Measurements from ENCODE around the gene PPP1R9B. TPM values are rescaled to one million over a fixed set of nuclear protein-coding genes. Genes with fewer than 3 reads are reported as not detected.

Gene PPP1R9B
- total RNA-seq, 1 experiment from 2014 or later: 112 TPM

DNA sequence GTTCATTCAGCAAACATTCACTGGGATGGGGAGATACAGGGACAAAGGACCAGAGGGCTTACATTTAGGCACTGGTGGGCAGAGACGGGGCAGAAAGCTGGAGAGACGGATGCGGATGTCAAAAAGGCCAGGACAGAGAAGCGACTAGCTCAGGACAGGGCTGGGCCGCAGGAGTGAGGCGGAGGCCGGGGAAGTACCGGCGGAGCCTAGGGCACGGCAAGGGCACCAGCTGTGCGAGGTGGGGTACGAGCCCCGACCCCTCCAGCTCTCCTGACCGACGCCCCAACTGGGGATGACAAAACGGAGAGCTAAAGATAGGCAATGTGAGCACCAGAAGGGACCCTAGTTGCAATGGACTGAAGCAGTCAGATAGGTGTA lies 11.4 kb upstream of the PPP1R9B start (continued):
- TF ChIP-seq POLR2A (IDR thresholded peaks at IDR 0.05; ENCODE audit: borderline replicate concordance, extremely low read depth, insufficient read depth, insufficient read length) (no peak), SIN3A (IDR thresholded peaks at IDR 0.05; ENCODE audit: low read depth) (no peak), EZH2phosphoT487 (IDR thresholded peaks at IDR 0.05; ENCODE audit: borderline replicate concordance) (no peak), EZH2 (IDR thresholded peaks at IDR 0.05) (no peak), JUND (IDR thresholded peaks at IDR 0.05) (no peak), CEBPB (IDR thresholded peaks at IDR 0.05; ENCODE audit: low read depth) (no peak)
- TF ChIP-seq, protein P1, sequence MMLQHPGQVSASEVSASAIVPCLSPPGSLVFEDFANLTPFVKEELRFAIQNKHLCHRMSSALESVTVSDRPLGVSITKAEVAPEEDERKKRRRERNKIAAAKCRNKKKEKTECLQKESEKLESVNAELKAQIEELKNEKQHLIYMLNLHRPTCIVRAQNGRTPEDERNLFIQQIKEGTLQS (IDR thresholded peaks at IDR 0.05): no peak

DNA sequence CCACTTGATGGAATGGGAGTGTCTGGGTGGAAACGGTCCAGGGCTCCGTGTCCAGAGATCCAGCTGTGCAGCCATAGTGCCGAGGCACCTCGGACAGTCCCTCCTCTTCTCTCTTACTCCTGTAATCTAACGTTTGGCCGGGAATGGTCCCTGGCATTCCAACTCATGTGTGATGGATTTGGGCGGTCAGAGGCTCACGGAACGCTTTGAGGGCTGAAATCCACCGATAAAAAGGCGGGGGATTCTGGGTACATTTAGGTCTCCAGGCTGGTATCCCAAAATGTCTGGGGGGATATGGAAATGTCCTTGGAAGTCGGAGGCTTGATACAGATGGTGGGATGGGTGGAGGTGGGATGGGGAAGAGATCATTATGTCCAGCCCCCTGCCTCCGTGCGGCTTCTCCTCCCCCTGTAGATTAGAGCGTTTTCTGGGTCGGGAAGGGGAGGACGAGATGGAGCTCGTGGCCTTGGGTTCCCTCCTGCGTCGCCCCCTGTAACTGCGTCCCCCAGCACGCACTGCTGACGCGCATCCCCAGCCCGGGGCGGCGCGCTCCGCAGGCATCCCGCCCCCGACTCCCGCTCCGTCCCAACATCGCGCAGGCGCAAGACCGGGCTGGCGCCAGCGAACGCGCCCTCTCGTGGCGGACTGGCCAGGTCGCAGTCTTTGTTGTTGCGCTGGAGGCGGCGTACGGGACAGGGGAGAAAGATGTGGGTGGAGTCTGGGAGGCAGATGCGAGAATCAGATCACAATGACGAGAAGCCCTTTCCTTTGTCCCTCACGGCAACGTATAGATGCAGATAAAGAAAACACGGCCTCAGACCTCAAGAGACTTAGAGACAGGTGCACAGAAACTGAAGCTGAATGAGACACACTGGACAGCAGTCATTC lies 10.8 kb upstream of the PPP1R9B start:
- peak overlapping the region; percentile 88 for H3K4me2 ChIP-seq (ENCODE audit: low read length)
- peak overlapping the region; percentile 76 for H2AFZ ChIP-seq (ENCODE audit: low read depth, low read length, poor library complexity, severe bottlenecking)
- no peaks in the 10 kb centered on the region for H3K79me2 ChIP-seq (ENCODE audit: insufficient read depth, low read length)
- no peak overlapping the region; the same call in 1 of the 2 replicates for H3K27ac ChIP-seq (ENCODE audit: low read depth, low read length)
- peaks cover 20 to 34% of the 10 kb centered on the region in 2 experiments for H3K4me1 ChIP-seq (ENCODE audit: control insufficient read depth in 1 of 2, insufficient read depth in 2 of 2, low read length in 2 of 2)
- peak; percentile 86 for DNase-seq (ENCODE audit: low read depth, low spot score)
- RAD21 ChIA-PET (ENCODE audit: low non-redundant PET in 1 of 2, low total read pairs in 2 of 2, uncharacterized antibody in 2 of 2, unreplicated experiment in 2 of 2): interaction anchor here (0.6 to 0.8 kb wide), 2 partner anchors 10 kb away, joined by 4 to 6 read pairs; no protein-coding TSS in a partner anchor
- no peaks in the 10 kb centered on the region for H3K36me3 ChIP-seq (ENCODE audit: control insufficient read depth in 1 of 2, insufficient read depth in 2 of 2, low read length in 2 of 2)
- POLR2A ChIA-PET: interaction anchor here (2.8 kb wide), 1 partner anchor 9 kb away, joined by 22 read pairs; no protein-coding TSS in a partner anchor
- no peaks in the 10 kb centered on the region for H4K20me1 ChIP-seq (ENCODE audit: insufficient read depth)
- CTCF ChIA-PET: interaction anchor here (0.8 to 2.8 kb wide), 13 partner anchors 9 to 174 kb away, joined by 3 to 31 read pairs (median 4); partner anchors contain the start of gene PPP1R9B
- intact Hi-C loops (cut with micrococcal nuclease): loop anchor here (2.0 kb wide), 1 partner anchor 46 kb away; no protein-coding TSS in a partner anchor
- H3K9me2 ChIP-seq (ENCODE audit: insufficient read depth): no peaks in the 10 kb centered on the region
- peak overlapping the region; percentile 45 for H3K9ac ChIP-seq (ENCODE audit: low read length)
- H3K27me3 ChIP-seq (ENCODE audit: insufficient read depth, low read length): no peaks in the 10 kb centered on the region
- TSS peak; percentile 64 for BruUV-seq (replicated peaks)
- no peaks in the 10 kb centered on the region for H3K9me3 ChIP-seq (ENCODE audit: control insufficient read depth in 1 of 2, insufficient read depth in 1 of 2, low read depth in 1 of 2, low read length in 2 of 2)
- H3K4me3 ChIP-seq (replicated peaks in 1 of 2; ENCODE audit: low read depth in 1 of 2, low read length in 2 of 2): peak overlapping the region; percentile 46 to 59
- ATAC-seq: peak; percentile 95
- TF ChIP-seq, protein P2, sequence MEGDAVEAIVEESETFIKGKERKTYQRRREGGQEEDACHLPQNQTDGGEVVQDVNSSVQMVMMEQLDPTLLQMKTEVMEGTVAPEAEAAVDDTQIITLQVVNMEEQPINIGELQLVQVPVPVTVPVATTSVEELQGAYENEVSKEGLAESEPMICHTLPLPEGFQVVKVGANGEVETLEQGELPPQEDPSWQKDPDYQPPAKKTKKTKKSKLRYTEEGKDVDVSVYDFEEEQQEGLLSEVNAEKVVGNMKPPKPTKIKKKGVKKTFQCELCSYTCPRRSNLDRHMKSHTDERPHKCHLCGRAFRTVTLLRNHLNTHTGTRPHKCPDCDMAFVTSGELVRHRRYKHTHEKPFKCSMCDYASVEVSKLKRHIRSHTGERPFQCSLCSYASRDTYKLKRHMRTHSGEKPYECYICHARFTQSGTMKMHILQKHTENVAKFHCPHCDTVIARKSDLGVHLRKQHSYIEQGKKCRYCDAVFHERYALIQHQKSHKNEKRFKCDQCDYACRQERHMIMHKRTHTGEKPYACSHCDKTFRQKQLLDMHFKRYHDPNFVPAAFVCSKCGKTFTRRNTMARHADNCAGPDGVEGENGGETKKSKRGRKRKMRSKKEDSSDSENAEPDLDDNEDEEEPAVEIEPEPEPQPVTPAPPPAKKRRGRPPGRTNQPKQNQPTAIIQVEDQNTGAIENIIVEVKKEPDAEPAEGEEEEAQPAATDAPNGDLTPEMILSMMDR (IDR thresholded peaks at IDR 0.05 in 2 of 3, conservative IDR thresholded peaks at IDR 0.05 in 1 of 3; ENCODE audit: borderline replicate concordance in 1 of 3, insufficient read depth in 1 of 3, low read depth in 2 of 3, low read length in 2 of 3): peak; percentile 97 to 98 (median 97)
- TF ChIP-seq CEBPB (IDR thresholded peaks at IDR 0.05; ENCODE audit: low read depth) (no peak), JUND (IDR thresholded peaks at IDR 0.05) (no peak), EZH2phosphoT487 (IDR thresholded peaks at IDR 0.05; ENCODE audit: borderline replicate concordance) (no peak), FOSL1 (IDR thresholded peaks at IDR 0.05; ENCODE audit: low read depth) (no peak), SIN3A (IDR thresholded peaks at IDR 0.05; ENCODE audit: low read depth) (no peak), MAX (IDR thresholded peaks at IDR 0.05) (peak; percentile 68; the same call in 1 of the 2 replicates), POLR2A (IDR thresholded peaks at IDR 0.05; ENCODE audit: borderline replicate concordance, extremely low read depth, insufficient read depth, insufficient read length) (peak; percentile 81), POLR2AphosphoS5 (IDR thresholded peaks at IDR 0.05; ENCODE audit: low read depth, low read length) (peak; percentile 86), EZH2 (IDR thresholded peaks at IDR 0.05) (no peak), TCF7L2 (IDR thresholded peaks at IDR 0.05; ENCODE audit: borderline replicate concordance, extremely low read depth, insufficient read depth, insufficient read length) (peak; percentile 90), SRF (IDR thresholded peaks at IDR 0.05; ENCODE audit: low read depth) (no peak), RAD21 (IDR thresholded peaks at IDR 0.05; ENCODE audit: low read depth) (peak; percentile 90), SP1 (IDR thresholded peaks at IDR 0.05; ENCODE audit: low read depth) (no peak), EGR1 (IDR thresholded peaks at IDR 0.05; ENCODE audit: low read depth) (peak; percentile 96), ELF1 (IDR thresholded peaks at IDR 0.05; ENCODE audit: borderline replicate concordance, low read depth) (no peak)
- TF ChIP-seq, protein P3, sequence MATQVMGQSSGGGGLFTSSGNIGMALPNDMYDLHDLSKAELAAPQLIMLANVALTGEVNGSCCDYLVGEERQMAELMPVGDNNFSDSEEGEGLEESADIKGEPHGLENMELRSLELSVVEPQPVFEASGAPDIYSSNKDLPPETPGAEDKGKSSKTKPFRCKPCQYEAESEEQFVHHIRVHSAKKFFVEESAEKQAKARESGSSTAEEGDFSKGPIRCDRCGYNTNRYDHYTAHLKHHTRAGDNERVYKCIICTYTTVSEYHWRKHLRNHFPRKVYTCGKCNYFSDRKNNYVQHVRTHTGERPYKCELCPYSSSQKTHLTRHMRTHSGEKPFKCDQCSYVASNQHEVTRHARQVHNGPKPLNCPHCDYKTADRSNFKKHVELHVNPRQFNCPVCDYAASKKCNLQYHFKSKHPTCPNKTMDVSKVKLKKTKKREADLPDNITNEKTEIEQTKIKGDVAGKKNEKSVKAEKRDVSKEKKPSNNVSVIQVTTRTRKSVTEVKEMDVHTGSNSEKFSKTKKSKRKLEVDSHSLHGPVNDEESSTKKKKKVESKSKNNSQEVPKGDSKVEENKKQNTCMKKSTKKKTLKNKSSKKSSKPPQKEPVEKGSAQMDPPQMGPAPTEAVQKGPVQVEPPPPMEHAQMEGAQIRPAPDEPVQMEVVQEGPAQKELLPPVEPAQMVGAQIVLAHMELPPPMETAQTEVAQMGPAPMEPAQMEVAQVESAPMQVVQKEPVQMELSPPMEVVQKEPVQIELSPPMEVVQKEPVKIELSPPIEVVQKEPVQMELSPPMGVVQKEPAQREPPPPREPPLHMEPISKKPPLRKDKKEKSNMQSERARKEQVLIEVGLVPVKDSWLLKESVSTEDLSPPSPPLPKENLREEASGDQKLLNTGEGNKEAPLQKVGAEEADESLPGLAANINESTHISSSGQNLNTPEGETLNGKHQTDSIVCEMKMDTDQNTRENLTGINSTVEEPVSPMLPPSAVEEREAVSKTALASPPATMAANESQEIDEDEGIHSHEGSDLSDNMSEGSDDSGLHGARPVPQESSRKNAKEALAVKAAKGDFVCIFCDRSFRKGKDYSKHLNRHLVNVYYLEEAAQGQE (IDR thresholded peaks at IDR 0.05; ENCODE audit: low read depth): no peak

All from HCT116 (cell line).